HG03432 (cell line): ENCODE results near the gene THPO.
A peak's percentile ranks its signal among the peaks of the same experiment; 100 is the strongest.

ENCODE experiments used
- ATAC-seq: cut with Tn5 transposase; IDR thresholded peaks from one replicate; pipeline ENCODE4 v1.9.1; 2021; ENCODE audit warnings: mild to moderate bottlenecking, moderate library complexity; ENCODE audit not compliant: unreplicated experiment

The THPO gene

GRCh38 chr3:184335661-184336546 lies 42.1 kb downstream of the THPO start:
- peak; percentile 84 for ATAC-seq

DNA sequence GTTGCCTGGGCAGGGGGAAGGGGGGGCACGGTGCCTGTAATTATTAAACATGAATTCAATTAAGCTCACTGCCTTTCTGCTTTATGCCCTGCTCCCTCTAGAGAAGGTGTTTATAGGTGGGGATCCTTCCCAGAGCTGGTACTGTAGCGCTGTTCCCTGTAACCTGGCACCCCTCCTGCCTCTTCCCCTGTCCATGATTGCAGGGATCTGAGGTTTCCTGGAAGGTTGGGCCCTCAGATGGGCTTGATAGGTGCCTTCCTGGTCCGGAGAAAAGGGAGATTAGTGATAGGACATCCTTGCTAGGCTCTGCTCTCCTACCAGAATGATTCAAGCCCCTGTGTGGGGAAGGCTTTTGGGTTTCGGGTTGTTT lies 42.7 kb downstream of the THPO start:
- peak; percentile 4 for ATAC-seq

DNA sequence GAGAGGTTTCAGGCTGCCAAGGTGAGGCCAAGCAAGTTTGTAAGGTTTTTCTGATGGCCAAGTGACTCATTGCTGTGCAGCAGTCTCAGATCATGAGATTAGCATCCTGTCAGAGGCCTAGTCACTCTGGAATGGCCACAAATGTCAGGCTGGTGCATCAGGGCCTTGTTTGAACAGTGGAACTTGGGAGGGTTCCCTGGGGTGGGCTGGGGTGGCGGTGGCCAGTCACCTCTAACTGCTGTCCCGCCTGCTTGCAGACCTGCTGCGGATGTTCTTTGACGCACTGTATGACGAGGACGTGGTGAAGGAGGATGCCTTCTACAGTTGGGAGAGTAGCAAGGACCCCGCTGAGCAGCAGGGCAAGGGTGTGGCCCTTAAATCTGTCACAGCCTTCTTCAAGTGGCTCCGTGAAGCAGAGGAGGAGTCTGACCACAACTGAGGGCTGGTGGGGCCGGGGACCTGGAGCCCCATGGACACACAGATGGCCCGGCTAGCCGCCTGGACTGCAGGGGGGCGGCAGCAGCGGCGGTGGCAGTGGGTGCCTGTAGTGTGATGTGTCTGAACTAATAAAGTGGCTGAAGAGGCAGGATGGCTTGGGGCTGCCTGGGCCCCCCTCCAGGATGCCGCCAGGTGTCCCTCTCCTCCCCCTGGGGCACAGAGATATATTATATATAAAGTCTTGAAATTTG lies 43.4 kb downstream of the THPO start:
- no peak for ATAC-seq

GRCh38 chr3:184333700-184334099 lies 44.3 kb downstream of the THPO start:
- ATAC-seq = no peak

DNA sequence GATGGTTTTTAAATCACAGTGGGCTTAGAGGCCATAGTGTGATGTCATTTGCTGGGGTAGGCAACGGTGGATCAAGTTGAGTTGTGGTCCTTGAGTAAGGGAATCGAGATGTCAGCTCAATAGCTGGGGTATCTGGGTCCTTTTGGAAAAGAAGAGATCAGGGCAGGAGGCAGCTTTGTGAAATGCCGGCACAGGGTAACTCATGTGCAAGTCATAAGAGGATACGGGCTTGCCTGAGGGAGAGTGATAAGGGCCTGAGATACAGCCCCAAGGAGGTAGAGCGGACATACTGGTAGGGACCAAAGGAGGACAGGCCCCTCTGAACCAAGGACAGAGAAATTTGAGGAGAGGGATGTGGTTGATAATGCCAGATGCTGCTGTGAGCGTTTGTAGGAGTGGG lies 44.8 kb downstream of the THPO start:
- no peak for ATAC-seq

GRCh38 chr3:184332370-184333090 lies 45.5 kb downstream of the THPO start:
- no peak for ATAC-seq

DNA sequence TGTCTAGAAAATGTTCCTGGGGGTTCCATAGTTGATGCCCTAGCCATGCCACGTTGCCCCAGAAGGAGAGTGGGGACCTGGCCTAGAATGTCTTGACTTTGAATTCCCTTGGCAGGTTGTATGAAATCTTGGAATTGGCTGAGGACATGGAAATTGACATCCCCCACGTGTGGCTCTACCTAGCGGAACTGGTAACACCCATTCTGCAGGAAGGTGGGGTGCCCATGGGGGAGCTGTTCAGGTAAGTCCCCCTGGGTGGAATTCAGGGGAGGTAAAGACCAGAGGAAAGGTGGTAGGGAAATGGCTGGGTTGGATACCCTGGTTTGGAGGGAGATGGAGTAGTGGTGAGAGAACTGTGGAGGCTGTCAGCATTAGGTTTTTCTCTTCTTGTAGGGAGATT lies 49.5 kb downstream of the THPO start:
- ATAC-seq = no peak

- no peak for ATAC-seq
These were observed 50.8 kb downstream of the THPO start for GRCh38 chr3:184327171-184327570.

GRCh38 chr3:184325715-184326369 lies 52.2 kb downstream of the THPO start:
- ATAC-seq = no peak

DNA sequence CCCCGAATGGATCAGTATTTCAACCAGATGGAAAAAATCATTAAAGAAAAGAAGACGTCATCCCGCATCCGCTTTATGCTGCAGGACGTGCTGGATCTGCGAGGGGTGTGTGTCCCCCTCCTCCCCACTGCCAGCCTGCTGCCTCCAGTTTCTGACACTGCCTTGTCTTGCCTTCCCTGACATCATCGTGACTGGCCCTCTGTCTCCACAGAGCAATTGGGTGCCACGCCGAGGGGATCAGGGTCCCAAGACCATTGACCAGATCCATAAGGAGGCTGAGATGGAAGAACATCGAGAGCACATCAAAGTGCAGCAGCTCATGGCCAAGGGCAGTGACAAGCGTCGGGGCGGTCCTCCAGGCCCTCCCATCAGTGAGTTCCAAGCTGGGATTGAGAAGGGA lies 52.7 kb downstream of the THPO start:
- no peak for ATAC-seq

DNA sequence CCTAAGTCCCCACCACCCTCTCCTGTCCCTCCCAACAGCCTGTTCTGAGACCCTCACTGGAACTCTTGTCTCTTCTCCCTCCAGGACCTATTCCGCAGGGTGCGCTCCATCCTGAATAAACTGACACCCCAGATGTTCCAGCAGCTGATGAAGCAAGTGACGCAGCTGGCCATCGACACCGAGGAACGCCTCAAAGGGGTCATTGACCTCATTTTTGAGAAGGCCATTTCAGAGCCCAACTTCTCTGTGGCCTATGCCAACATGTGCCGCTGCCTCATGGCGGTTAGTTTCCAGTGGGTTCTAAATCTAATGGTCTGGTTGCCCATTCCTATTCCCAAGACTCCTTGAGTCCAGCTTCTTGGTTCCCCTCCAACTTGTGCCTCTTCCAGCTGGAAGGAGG lies 54.3 kb downstream of the THPO start:
- no peak for ATAC-seq

- no peak for ATAC-seq
These were observed 55.1 kb downstream of the THPO start for GRCh38 chr3:184322731-184323487.
